ENCODE measurements around the gene MIOS. TPM values are rescaled to one million over a fixed set of nuclear protein-coding genes. Genes with fewer than 3 reads are reported as not detected.

MIOS gene
- total RNA-seq, 2 donors from 2014 or later: 24.9 to 47.7 TPM

Other genes with a start within 250 kb of the MIOS start
- under 1 TPM; 0.11 to 0.13 TPM for gene COL28A1, start 31.0 kb upstream of the MIOS start, total RNA-seq
- 10 to 100 TPM in 1 of 2 donors, 1 to 10 TPM in 1; 9.4 to 11.7 TPM for gene UMAD1, start 73.9 kb downstream of the MIOS start, total RNA-seq
- gene RPA3, start 151.7 kb downstream of the MIOS start, total RNA-seq: 100 to 1,000 TPM; 102 to 136 TPM